HCT116 (cell line): Measurements from ENCODE around the gene EFCAB10. TPM values are rescaled to one million over a fixed set of nuclear protein-coding genes. Genes with fewer than 3 reads are reported as not detected.

Experiments
- ATAC-seq: fragments of 200-7000 bp; cut with Tn5 transposase; 2 replicates; pipeline ENCODE4 v1.9.1; 2020; ENCODE audit warnings: mild to moderate bottlenecking, moderate library complexity
- BruUV-seq: library from RNA; stranded (reverse); fragments of 400-500 nt; replicated peaks from 2 replicates; lab custom pipeline; 2021; lab: Mats Ljungman, UMichigan
- CTCF ChIA-PET: fragments of 300-600 bp; sonication (Branson Sonifier 250); formaldehyde crosslinking; loops from one replicate; lab custom pipeline; 2021; ENCODE audit warnings: antibody characterized with exemption; lab: Charles Lee
- POLR2A ChIA-PET: fragments of 300-600, 350-600 bp; sonication (Branson Sonifier 250); formaldehyde crosslinking; loops from one replicate; lab custom pipeline; 2021; ENCODE audit warnings: antibody characterized with exemption; lab: Charles Lee
- RAD21 ChIA-PET, 2 experiments: fragments of 300-600 bp; sonication (Branson Sonifier 250); formaldehyde crosslinking; loops; one replicate each; lab custom pipeline; 2023; ENCODE audit warnings: low total read pairs in 2 of 2; ENCODE audit not compliant: uncharacterized antibody in 2 of 2, unreplicated experiment in 2 of 2, low non-redundant PET in 1 of 2; lab: Charles Lee
- DNase-seq: peaks from one replicate; pipeline ENCODE4 v3.0.0-alpha.2; 2010; ENCODE audit warnings: low read depth, low spot score
- H2AFZ ChIP-seq: fragments of 200-600 bp; shearing (Covaris generic), sonication (generic); 2 replicates; pipeline ENCODE4 v1.6.1; 2017; ENCODE audit warnings: low read depth, mixed run types, mixed read lengths, antibody characterized with exemption, low read length; ENCODE audit not compliant: poor library complexity, severe bottlenecking
- H3K27ac ChIP-seq: 2 replicates; pipeline ENCODE4 v1.5.1; 2012; ENCODE audit warnings: low read depth, low read length
- H3K27me3 ChIP-seq: fragments of 200-600 bp; sonication (generic); 2 replicates; pipeline ENCODE4 v1.6.1; 2016; ENCODE audit warnings: mixed run types, low read length, mixed read lengths; ENCODE audit not compliant: insufficient read depth
- H3K36me3 ChIP-seq, 2 experiments: fragments of 200-500 bp in 1 of 2; fragments of 200-600 bp in 1 of 2; sonication (Bioruptor generic) in 1 of 2; sonication (generic) in 1 of 2; 2 replicates each; pipeline versions ENCODE4 v1.5.1 to v1.6.1; 2014 to 2016; ENCODE audit warnings: low read length in 2 of 2, inconsistent platforms in 1 of 2, mixed read lengths in 1 of 2, mixed run types in 1 of 2; ENCODE audit not compliant: insufficient read depth in 2 of 2, control insufficient read depth in 1 of 2
- H3K4me1 ChIP-seq, 2 experiments: fragments of 200-600 bp in 1 of 2; sonication (generic) in 1 of 2; 2 replicates each; pipeline versions ENCODE4 v1.5.1 to v1.6.1; 2012 to 2017; ENCODE audit warnings: low read length in 2 of 2, inconsistent platforms in 1 of 2, mild to moderate bottlenecking in 1 of 2, mixed read lengths in 1 of 2, mixed run types in 1 of 2, moderate library complexity in 1 of 2; ENCODE audit not compliant: insufficient read depth in 2 of 2, control insufficient read depth in 1 of 2
- H3K4me2 ChIP-seq: fragments of 200-600 bp; sonication (generic); 2 replicates; pipeline ENCODE4 v1.6.1; 2017; ENCODE audit warnings: mixed run types, low read length, mixed read lengths
- H3K4me3 ChIP-seq, 2 experiments: fragments of 200-600 bp in 1 of 2; sonication (generic) in 1 of 2; replicated peaks in 1 of 2; 2 replicates each; pipeline ENCODE4 v1.5.1; 2011 to 2016; ENCODE audit warnings: low read length in 2 of 2, control low read depth in 1 of 2, low read depth in 1 of 2, mild to moderate bottlenecking in 1 of 2, mixed read lengths in 1 of 2, mixed run types in 1 of 2
- H3K79me2 ChIP-seq: fragments of 200-600 bp; sonication (generic); 2 replicates; pipeline ENCODE4 v1.6.1; 2017; ENCODE audit warnings: mild to moderate bottlenecking, mixed run types, low read length, moderate library complexity, mixed read lengths; ENCODE audit not compliant: insufficient read depth
- H3K9ac ChIP-seq: fragments of 200-600 bp; sonication (generic); 2 replicates; pipeline ENCODE4 v1.6.1; 2016; ENCODE audit warnings: low read length, mixed read lengths
- H3K9me2 ChIP-seq: fragments of 200-600 bp; sonication (generic), shearing (Covaris generic); 2 replicates; pipeline ENCODE4 v1.6.1; 2017; ENCODE audit warnings: mixed run types, mild to moderate bottlenecking, moderate library complexity; ENCODE audit not compliant: insufficient read depth
- H3K9me3 ChIP-seq, 2 experiments: fragments of 200-500 bp in 1 of 2; fragments of 200-600 bp in 1 of 2; sonication (Bioruptor generic) in 1 of 2; sonication (generic) in 1 of 2; 2 replicates each; pipeline ENCODE4 v1.6.1; 2014 to 2017; ENCODE audit warnings: low read length in 2 of 2, mixed read lengths in 2 of 2, inconsistent platforms in 1 of 2, low read depth in 1 of 2, mild to moderate bottlenecking in 1 of 2, mixed run types in 1 of 2, moderate library complexity in 1 of 2; ENCODE audit not compliant: control insufficient read depth in 1 of 2, insufficient read depth in 1 of 2
- H4K20me1 ChIP-seq: fragments of 200-600 bp; sonication (generic), shearing (Covaris generic); 2 replicates; pipeline ENCODE4 v1.6.1; 2017; ENCODE audit warnings: mixed run types, mild to moderate bottlenecking, moderate library complexity; ENCODE audit not compliant: insufficient read depth
- CEBPB ChIP-seq: IDR thresholded peaks from 2 replicates; pipeline ENCODE4 v1.6.1; 2012; ENCODE audit warnings: low read depth
- EGR1 ChIP-seq: IDR thresholded peaks from 2 replicates; pipeline ENCODE4 v1.6.1; 2012; ENCODE audit warnings: low read depth
- ELF1 ChIP-seq: IDR thresholded peaks from 2 replicates; pipeline ENCODE4 v1.6.1; 2012; ENCODE audit warnings: low read depth, borderline replicate concordance
- EZH2phosphoT487 ChIP-seq: fragments of 200-600 bp; IDR thresholded peaks from 2 replicates; pipeline ENCODE4 v1.6.1; 2018; ENCODE audit warnings: antibody characterized with exemption, borderline replicate concordance
- FOSL1 ChIP-seq: IDR thresholded peaks from 2 replicates; pipeline ENCODE4 v1.6.1; 2012; ENCODE audit warnings: low read depth
- POLR2A ChIP-seq: IDR thresholded peaks from 2 replicates; pipeline ENCODE4 v1.7.0; 2011; ENCODE audit warnings: borderline replicate concordance; ENCODE audit not compliant: insufficient read depth, insufficient read length; ENCODE audit errors: extremely low read depth
- POLR2AphosphoS5 ChIP-seq: IDR thresholded peaks from 2 replicates; pipeline ENCODE4 v1.6.1; 2011; ENCODE audit warnings: mild to moderate bottlenecking, low read depth, low read length, moderate library complexity
- RAD21 ChIP-seq: IDR thresholded peaks from 2 replicates; pipeline ENCODE4 v1.6.1; 2012; ENCODE audit warnings: low read depth, mild to moderate bottlenecking
- SP1 ChIP-seq: IDR thresholded peaks from 2 replicates; pipeline ENCODE4 v1.6.1; 2012; ENCODE audit warnings: low read depth
- SRF ChIP-seq: IDR thresholded peaks from 2 replicates; pipeline ENCODE4 v1.6.1; 2012; ENCODE audit warnings: low read depth
- TCF7L2 ChIP-seq: IDR thresholded peaks from 2 replicates; pipeline ENCODE4 v1.7.0; 2011; ENCODE audit warnings: borderline replicate concordance, inconsistent platforms; ENCODE audit not compliant: insufficient read depth, insufficient read length; ENCODE audit errors: extremely low read depth
- YY1 ChIP-seq: IDR thresholded peaks from 2 replicates; pipeline ENCODE4 v1.6.1; 2011; ENCODE audit warnings: low read length, low read depth, moderate library complexity, mild to moderate bottlenecking; ENCODE audit not compliant: insufficient replicate concordance; ENCODE audit errors: extremely low read depth
- ZFX ChIP-seq: fragments of 450-650 bp; IDR thresholded peaks from 2 replicates; pipeline ENCODE4 v1.6.1; 2017
- ZNF274 ChIP-seq: fragments of 200-500 bp; sonication (Bioruptor generic); IDR thresholded peaks from 2 replicates; pipeline ENCODE4 v1.6.1; 2014; ENCODE audit warnings: mild to moderate bottlenecking, low read depth, low read length, inconsistent platforms
- intact Hi-C: fragments of 100-400 bp; cut with micrococcal nuclease; formaldehyde crosslinking; loops from 2 replicates; pipeline ENCODE4 v1.10.0; 2022
- total RNA-seq: library from RNA; stranded (reverse); gene quantifications from one replicate; pipeline ENCODE4 v1.2.1, GENCODE V29; 2021; ENCODE audit not compliant: unreplicated experiment
- TF ChIP-seq, protein P1 (sequence below): IDR thresholded peaks from 2 replicates; pipeline ENCODE4 v1.6.1; 2012
- TF ChIP-seq, protein P2 (sequence below): IDR thresholded peaks from 2 replicates; pipeline ENCODE4 v1.6.1; 2012
- TF ChIP-seq, protein P3 (sequence below), 3 experiments: fragments of 200-600 bp in 1 of 3; sonication (generic) in 1 of 3; IDR thresholded peaks in 2 of 3; conservative IDR thresholded peaks in 1 of 3; 2 replicates each; pipeline ENCODE4 v1.5.1; 2012 to 2017; ENCODE audit warnings: low read depth in 2 of 3, low read length in 2 of 3, antibody characterized with exemption in 1 of 3, borderline replicate concordance in 1 of 3, control low read depth in 1 of 3, mild to moderate bottlenecking in 1 of 3, mixed read lengths in 1 of 3, mixed run types in 1 of 3, moderate library complexity in 1 of 3; ENCODE audit not compliant: insufficient read depth in 1 of 3
- TF ChIP-seq, protein P4 (sequence below): IDR thresholded peaks from 2 replicates; pipeline ENCODE4 v1.6.1; 2012; ENCODE audit warnings: low read depth

The EFCAB10 gene
- total RNA-seq, 1 experiment from 2014 or later: 1.7 TPM

DNA sequence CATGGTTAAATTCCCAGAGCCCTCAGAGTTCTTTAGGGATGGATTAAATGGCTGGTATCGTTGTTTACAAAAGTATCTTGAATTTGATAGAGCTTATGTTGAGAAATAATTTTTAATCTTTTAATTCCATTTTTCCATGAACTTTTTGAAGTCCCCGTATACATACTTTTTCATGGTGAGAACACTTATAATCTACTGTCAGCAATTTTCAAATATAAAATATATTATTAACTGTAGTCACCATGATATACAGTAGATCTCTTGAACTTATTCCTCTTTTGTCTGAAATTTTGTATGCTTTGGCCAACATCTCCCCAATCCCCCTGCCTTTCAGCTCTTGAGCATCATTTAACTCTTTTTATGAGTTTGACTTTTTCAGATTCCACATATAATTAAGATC lies 9.4 kb downstream of the EFCAB10 start:
- Histone ChIP-seq H2AFZ (no peak overlapping the region), H3K4me1 (no peaks in the 10 kb centered on the region), H3K9me3 (no peaks in the 10 kb centered on the region), H3K27ac (no peak overlapping the region), H3K9ac (no peak overlapping the region), H3K79me2 (no peaks in the 10 kb centered on the region), H3K4me2 (no peak overlapping the region), H3K27me3 (no peaks in the 10 kb centered on the region), H3K36me3 (peaks cover 3 to 11% of the 10 kb centered on the region in 2 experiments; a peak in 3 of 4 replicates), H3K9me2 (no peaks in the 10 kb centered on the region), H3K4me3 (no peak overlapping the region), H4K20me1 (no peaks in the 10 kb centered on the region)
- ATAC-seq (no peak), DNase-seq (no peak)
- CTCF ChIA-PET: interaction anchor here (1.0 kb wide), 1 partner anchor 17 kb away, joined by 3 read pairs; no protein-coding TSS in a partner anchor
- RAD21 ChIA-PET: no interaction called here
- intact Hi-C loops: no loop called here
- no TSS peak for BruUV-seq
- POLR2A ChIA-PET: no interaction called here
- TF ChIP-seq ZFX (no peak), POLR2A (no peak), YY1 (no peak), POLR2AphosphoS5 (no peak), EGR1 (no peak), SP1 (no peak), TCF7L2 (no peak), EZH2phosphoT487 (no peak), FOSL1 (no peak), ELF1 (no peak), RAD21 (no peak), ZNF274 (no peak), CEBPB (no peak), SRF (no peak)
- TF ChIP-seq, protein P1, sequence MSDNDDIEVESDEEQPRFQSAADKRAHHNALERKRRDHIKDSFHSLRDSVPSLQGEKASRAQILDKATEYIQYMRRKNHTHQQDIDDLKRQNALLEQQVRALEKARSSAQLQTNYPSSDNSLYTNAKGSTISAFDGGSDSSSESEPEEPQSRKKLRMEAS: no peak
- TF ChIP-seq, protein P2, sequence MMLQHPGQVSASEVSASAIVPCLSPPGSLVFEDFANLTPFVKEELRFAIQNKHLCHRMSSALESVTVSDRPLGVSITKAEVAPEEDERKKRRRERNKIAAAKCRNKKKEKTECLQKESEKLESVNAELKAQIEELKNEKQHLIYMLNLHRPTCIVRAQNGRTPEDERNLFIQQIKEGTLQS: no peak
- TF ChIP-seq, protein P3, sequence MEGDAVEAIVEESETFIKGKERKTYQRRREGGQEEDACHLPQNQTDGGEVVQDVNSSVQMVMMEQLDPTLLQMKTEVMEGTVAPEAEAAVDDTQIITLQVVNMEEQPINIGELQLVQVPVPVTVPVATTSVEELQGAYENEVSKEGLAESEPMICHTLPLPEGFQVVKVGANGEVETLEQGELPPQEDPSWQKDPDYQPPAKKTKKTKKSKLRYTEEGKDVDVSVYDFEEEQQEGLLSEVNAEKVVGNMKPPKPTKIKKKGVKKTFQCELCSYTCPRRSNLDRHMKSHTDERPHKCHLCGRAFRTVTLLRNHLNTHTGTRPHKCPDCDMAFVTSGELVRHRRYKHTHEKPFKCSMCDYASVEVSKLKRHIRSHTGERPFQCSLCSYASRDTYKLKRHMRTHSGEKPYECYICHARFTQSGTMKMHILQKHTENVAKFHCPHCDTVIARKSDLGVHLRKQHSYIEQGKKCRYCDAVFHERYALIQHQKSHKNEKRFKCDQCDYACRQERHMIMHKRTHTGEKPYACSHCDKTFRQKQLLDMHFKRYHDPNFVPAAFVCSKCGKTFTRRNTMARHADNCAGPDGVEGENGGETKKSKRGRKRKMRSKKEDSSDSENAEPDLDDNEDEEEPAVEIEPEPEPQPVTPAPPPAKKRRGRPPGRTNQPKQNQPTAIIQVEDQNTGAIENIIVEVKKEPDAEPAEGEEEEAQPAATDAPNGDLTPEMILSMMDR (IDR thresholded peaks at IDR 0.05 in 2 of 3, conservative IDR thresholded peaks at IDR 0.05 in 1 of 3; ENCODE audit: borderline replicate concordance in 1 of 3, insufficient read depth in 1 of 3, low read depth in 2 of 3, low read length in 2 of 3): no peak
- TF ChIP-seq, protein P4, sequence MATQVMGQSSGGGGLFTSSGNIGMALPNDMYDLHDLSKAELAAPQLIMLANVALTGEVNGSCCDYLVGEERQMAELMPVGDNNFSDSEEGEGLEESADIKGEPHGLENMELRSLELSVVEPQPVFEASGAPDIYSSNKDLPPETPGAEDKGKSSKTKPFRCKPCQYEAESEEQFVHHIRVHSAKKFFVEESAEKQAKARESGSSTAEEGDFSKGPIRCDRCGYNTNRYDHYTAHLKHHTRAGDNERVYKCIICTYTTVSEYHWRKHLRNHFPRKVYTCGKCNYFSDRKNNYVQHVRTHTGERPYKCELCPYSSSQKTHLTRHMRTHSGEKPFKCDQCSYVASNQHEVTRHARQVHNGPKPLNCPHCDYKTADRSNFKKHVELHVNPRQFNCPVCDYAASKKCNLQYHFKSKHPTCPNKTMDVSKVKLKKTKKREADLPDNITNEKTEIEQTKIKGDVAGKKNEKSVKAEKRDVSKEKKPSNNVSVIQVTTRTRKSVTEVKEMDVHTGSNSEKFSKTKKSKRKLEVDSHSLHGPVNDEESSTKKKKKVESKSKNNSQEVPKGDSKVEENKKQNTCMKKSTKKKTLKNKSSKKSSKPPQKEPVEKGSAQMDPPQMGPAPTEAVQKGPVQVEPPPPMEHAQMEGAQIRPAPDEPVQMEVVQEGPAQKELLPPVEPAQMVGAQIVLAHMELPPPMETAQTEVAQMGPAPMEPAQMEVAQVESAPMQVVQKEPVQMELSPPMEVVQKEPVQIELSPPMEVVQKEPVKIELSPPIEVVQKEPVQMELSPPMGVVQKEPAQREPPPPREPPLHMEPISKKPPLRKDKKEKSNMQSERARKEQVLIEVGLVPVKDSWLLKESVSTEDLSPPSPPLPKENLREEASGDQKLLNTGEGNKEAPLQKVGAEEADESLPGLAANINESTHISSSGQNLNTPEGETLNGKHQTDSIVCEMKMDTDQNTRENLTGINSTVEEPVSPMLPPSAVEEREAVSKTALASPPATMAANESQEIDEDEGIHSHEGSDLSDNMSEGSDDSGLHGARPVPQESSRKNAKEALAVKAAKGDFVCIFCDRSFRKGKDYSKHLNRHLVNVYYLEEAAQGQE: no peak
